ENCODE results near the gene IRAK1. TPM values are rescaled to one million over a fixed set of nuclear protein-coding genes. Genes with fewer than 3 reads are reported as not detected.

The IRAK1 gene
- polyA plus RNA-seq, 1 donor from 2014 or later, result 6.8 TPM

- Histone ChIP-seq H3K36me3 (ENCODE audit: insufficient read depth, low read length) (no peaks in the 10 kb centered on the region), H4K20me1 (ENCODE audit: insufficient read depth) (no peaks in the 10 kb centered on the region), H3K27me3 (ENCODE audit: insufficient read depth, low read depth, low read length) (no peaks in the 10 kb centered on the region), H2AFZ (ENCODE audit: low read depth, low read length) (no peak overlapping the region), H3F3A (ENCODE audit: insufficient read depth, low read length, poor library complexity, severe bottlenecking) (no peaks in the 10 kb centered on the region), H3K4me3 (ENCODE audit: low read length) (no peak overlapping the region), H3K27ac (ENCODE audit: low read length) (no peak overlapping the region), H3K9ac (ENCODE audit: low read length) (no peak overlapping the region), H3K9me2 (ENCODE audit: insufficient read depth, low read length) (no peaks in the 10 kb centered on the region), H3K4me2 (ENCODE audit: low read length) (no peak overlapping the region), H3K79me2 (replicated peaks; ENCODE audit: insufficient read depth, low read length) (no peaks in the 10 kb centered on the region), H3K9me3 (ENCODE audit: low read length) (no peaks in the 10 kb centered on the region)
- no peak for TF ChIP-seq EZH2 (IDR thresholded peaks at IDR 0.05; ENCODE audit: borderline replicate concordance, insufficient read depth, low read length, poor library complexity, severe bottlenecking)
- TF ChIP-seq, protein P1, sequence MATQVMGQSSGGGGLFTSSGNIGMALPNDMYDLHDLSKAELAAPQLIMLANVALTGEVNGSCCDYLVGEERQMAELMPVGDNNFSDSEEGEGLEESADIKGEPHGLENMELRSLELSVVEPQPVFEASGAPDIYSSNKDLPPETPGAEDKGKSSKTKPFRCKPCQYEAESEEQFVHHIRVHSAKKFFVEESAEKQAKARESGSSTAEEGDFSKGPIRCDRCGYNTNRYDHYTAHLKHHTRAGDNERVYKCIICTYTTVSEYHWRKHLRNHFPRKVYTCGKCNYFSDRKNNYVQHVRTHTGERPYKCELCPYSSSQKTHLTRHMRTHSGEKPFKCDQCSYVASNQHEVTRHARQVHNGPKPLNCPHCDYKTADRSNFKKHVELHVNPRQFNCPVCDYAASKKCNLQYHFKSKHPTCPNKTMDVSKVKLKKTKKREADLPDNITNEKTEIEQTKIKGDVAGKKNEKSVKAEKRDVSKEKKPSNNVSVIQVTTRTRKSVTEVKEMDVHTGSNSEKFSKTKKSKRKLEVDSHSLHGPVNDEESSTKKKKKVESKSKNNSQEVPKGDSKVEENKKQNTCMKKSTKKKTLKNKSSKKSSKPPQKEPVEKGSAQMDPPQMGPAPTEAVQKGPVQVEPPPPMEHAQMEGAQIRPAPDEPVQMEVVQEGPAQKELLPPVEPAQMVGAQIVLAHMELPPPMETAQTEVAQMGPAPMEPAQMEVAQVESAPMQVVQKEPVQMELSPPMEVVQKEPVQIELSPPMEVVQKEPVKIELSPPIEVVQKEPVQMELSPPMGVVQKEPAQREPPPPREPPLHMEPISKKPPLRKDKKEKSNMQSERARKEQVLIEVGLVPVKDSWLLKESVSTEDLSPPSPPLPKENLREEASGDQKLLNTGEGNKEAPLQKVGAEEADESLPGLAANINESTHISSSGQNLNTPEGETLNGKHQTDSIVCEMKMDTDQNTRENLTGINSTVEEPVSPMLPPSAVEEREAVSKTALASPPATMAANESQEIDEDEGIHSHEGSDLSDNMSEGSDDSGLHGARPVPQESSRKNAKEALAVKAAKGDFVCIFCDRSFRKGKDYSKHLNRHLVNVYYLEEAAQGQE (IDR thresholded peaks at IDR 0.05; ENCODE audit: borderline replicate concordance), result no peak
- no peak for TF ChIP-seq POLR2AphosphoS5 (IDR thresholded peaks at IDR 0.05)
- no peak for TF ChIP-seq SMC3 (conservative IDR thresholded peaks at IDR 0.05; ENCODE audit: poor library complexity)
- TF ChIP-seq EP300 (conservative IDR thresholded peaks at IDR 0.05; ENCODE audit: poor library complexity, severe bottlenecking), result no peak
- no peak for TF ChIP-seq CTCF (IDR thresholded peaks at IDR 0.05; ENCODE audit: poor library complexity, severe bottlenecking)
- TF ChIP-seq RAD21 (conservative IDR thresholded peaks at IDR 0.05), result no peak
- TF ChIP-seq TAF1 (IDR thresholded peaks at IDR 0.05; ENCODE audit: low read depth), result no peak
- TF ChIP-seq MXI1 (conservative IDR thresholded peaks at IDR 0.05; ENCODE audit: poor library complexity, severe bottlenecking), result no peak
These were observed 35.1 kb downstream of the IRAK1 start for GRCh38 chrX:153984351-153985178.

GRCh38 chrX:153983321-153983801 is 36.3 kb downstream of the IRAK1 start:
- Histone ChIP-seq H3K9me2 (ENCODE audit: insufficient read depth, low read length) (no peaks in the 10 kb centered on the region), H3K27ac (ENCODE audit: low read length) (no peak overlapping the region), H4K20me1 (ENCODE audit: insufficient read depth) (no peaks in the 10 kb centered on the region), H3K27me3 (ENCODE audit: insufficient read depth, low read depth, low read length) (no peaks in the 10 kb centered on the region), H3K79me2 (replicated peaks; ENCODE audit: insufficient read depth, low read length) (no peaks in the 10 kb centered on the region), H3K9ac (ENCODE audit: low read length) (no peak overlapping the region), H3K9me3 (ENCODE audit: low read length) (no peaks in the 10 kb centered on the region), H3F3A (ENCODE audit: insufficient read depth, low read length, poor library complexity, severe bottlenecking) (no peaks in the 10 kb centered on the region), H2AFZ (ENCODE audit: low read depth, low read length) (no peak overlapping the region), H3K4me2 (ENCODE audit: low read length) (no peak overlapping the region), H3K4me3 (ENCODE audit: low read length) (no peak overlapping the region), H3K36me3 (ENCODE audit: insufficient read depth, low read length) (no peaks in the 10 kb centered on the region)
- TF ChIP-seq EP300 (conservative IDR thresholded peaks at IDR 0.05; ENCODE audit: poor library complexity, severe bottlenecking) (no peak), POLR2AphosphoS5 (IDR thresholded peaks at IDR 0.05) (no peak), SMC3 (conservative IDR thresholded peaks at IDR 0.05; ENCODE audit: poor library complexity) (no peak), CTCF (IDR thresholded peaks at IDR 0.05; ENCODE audit: poor library complexity, severe bottlenecking) (no peak), MXI1 (conservative IDR thresholded peaks at IDR 0.05; ENCODE audit: poor library complexity, severe bottlenecking) (no peak), TAF1 (IDR thresholded peaks at IDR 0.05; ENCODE audit: low read depth) (no peak), EZH2 (IDR thresholded peaks at IDR 0.05; ENCODE audit: borderline replicate concordance, insufficient read depth, low read length, poor library complexity, severe bottlenecking) (no peak), RAD21 (conservative IDR thresholded peaks at IDR 0.05) (no peak)
- TF ChIP-seq, protein P1 (IDR thresholded peaks at IDR 0.05; ENCODE audit: borderline replicate concordance), result no peak
